Uterus (tissue), 4 donors: ENCODE measurements around the gene KRCC1. TPM values are rescaled to one million over a fixed set of nuclear protein-coding genes. Genes with fewer than 3 reads are reported as not detected.

Source experiments
- DNase-seq, 2 donors: peaks; one replicate each; pipeline ENCODE4 v3.0.0-alpha.2; 2019 to 2020
- H3K27ac ChIP-seq, 2 donors: fragments of 200-600 bp; sonication (generic); 1 replicate in 1 of 2; 2 replicates in 1 of 2; pipeline ENCODE4 v1.5.1; 2016 to 2018
- H3K27me3 ChIP-seq, 2 donors: fragments of 200-600 bp; sonication (generic); one replicate each; pipeline ENCODE4 v1.5.1; 2018 to 2019; ENCODE audit warnings: control low read depth in 1 of 2
- H3K36me3 ChIP-seq, 2 donors: fragments of 200-600 bp; sonication (generic); one replicate each; pipeline ENCODE4 v1.5.1; 2019; ENCODE audit warnings: control low read depth in 1 of 2
- H3K4me1 ChIP-seq, 2 donors: fragments of 200-600 bp; sonication (generic); one replicate each; pipeline ENCODE4 v1.5.1; 2018 to 2019; ENCODE audit warnings: control low read depth in 1 of 2
- H3K4me3 ChIP-seq, 2 donors: fragments of 200-600 bp; sonication (generic); 1 replicate in 1 of 2; 2 replicates in 1 of 2; pipeline ENCODE4 v1.5.1; 2018 to 2019; ENCODE audit warnings: mild to moderate bottlenecking in 1 of 2
- H3K9me3 ChIP-seq, 2 donors: fragments of 200-600 bp; sonication (generic); one replicate each; pipeline ENCODE4 v1.5.1; 2019; ENCODE audit warnings: control low read depth in 1 of 2
- CTCF ChIP-seq, 4 experiments: fragments of 200-600 bp in 2 of 4; fragments of 450-650 bp in 2 of 4; sonication (generic) in 2 of 4; IDR thresholded peaks; one replicate each; pipeline ENCODE4 v1.5.1; 2016 to 2019; ENCODE audit warnings: antibody characterized with exemption in 4 of 4, mild to moderate bottlenecking in 2 of 4, moderate library complexity in 1 of 4
- POLR2A ChIP-seq, 2 donors: fragments of 450-650 bp; IDR thresholded peaks; one replicate each; pipeline ENCODE4 v1.6.1; 2016; ENCODE audit warnings: antibody characterized with exemption in 2 of 2, mild to moderate bottlenecking in 1 of 2, moderate library complexity in 1 of 2
- intact Hi-C: fragments of 100-400 bp; cut with DNase I; formaldehyde crosslinking; loops from one replicate; pipeline ENCODE4 v1.15.1; 2023; ENCODE audit warnings: low total_unique reads
- total RNA-seq, 4 donors: library from RNA; depleted of rRNA in 3 of 4; stranded (reverse); fragments of >200 nt in 3 of 4; gene quantifications; one replicate each; pipeline versions ENCODE4 v1.1.0 to v1.2.4, GENCODE V29; 2014 to 2023
- donor health status: DM: yes; HTN: yes; CAD: no.

The KRCC1 gene
- total RNA-seq, 4 donors from 2014 or later: 19.7 to 62.1 (median 30.1) TPM

GRCh38 chr2:88090446-88091283, 35.1 kb upstream of the KRCC1 start:
- no peaks in the 10 kb centered on the region for H3K36me3 ChIP-seq
- H3K4me1 ChIP-seq: no peaks in the 10 kb centered on the region
- no peak overlapping the region for H3K4me3 ChIP-seq
- intact Hi-C loops: no loop called here
- no peaks in the 10 kb centered on the region for H3K9me3 ChIP-seq
- no peak overlapping the region for H3K27ac ChIP-seq
- DNase-seq: no peak
- no peaks in the 10 kb centered on the region for H3K27me3 ChIP-seq
- TF ChIP-seq POLR2A (IDR thresholded peaks at IDR 0.05) (no peak), CTCF (IDR thresholded peaks at IDR 0.05) (no peak)

GRCh38 chr2:88088999-88089398, 33.4 kb upstream of the KRCC1 start:
- H3K9me3 ChIP-seq: no peaks in the 10 kb centered on the region
- no peaks in the 10 kb centered on the region for H3K27me3 ChIP-seq
- no peak for TF ChIP-seq POLR2A (IDR thresholded peaks at IDR 0.05)
- no peak for TF ChIP-seq CTCF (IDR thresholded peaks at IDR 0.05)
- no peak for DNase-seq
- no peaks in the 10 kb centered on the region for H3K4me1 ChIP-seq
- no peaks in the 10 kb centered on the region for H3K36me3 ChIP-seq
- no peak overlapping the region for H3K4me3 ChIP-seq
- H3K27ac ChIP-seq: no peak overlapping the region
- intact Hi-C loops: no loop called here

- intact Hi-C loops: no loop called here
- no peaks in the 10 kb centered on the region for H3K36me3 ChIP-seq
- H3K4me1 ChIP-seq: no peaks in the 10 kb centered on the region
- H3K27me3 ChIP-seq: no peaks in the 10 kb centered on the region
- H3K27ac ChIP-seq: no peak overlapping the region
- TF ChIP-seq CTCF (IDR thresholded peaks at IDR 0.05) (no peak), POLR2A (IDR thresholded peaks at IDR 0.05) (no peak)
- H3K9me3 ChIP-seq: no peaks in the 10 kb centered on the region
- no peak overlapping the region for H3K4me3 ChIP-seq
- DNase-seq: no peak
These were observed 32.2 kb upstream of the KRCC1 start for GRCh38 chr2:88087763-88088162.

- Histone ChIP-seq H3K27me3 (no peaks in the 10 kb centered on the region), H3K36me3 (no peaks in the 10 kb centered on the region), H3K4me1 (no peaks in the 10 kb centered on the region), H3K4me3 (no peak overlapping the region), H3K9me3 (no peaks in the 10 kb centered on the region), H3K27ac (no peak overlapping the region)
- no peak for DNase-seq
- intact Hi-C loops: no loop called here
- TF ChIP-seq CTCF (IDR thresholded peaks at IDR 0.05): no peak
- no peak for TF ChIP-seq POLR2A (IDR thresholded peaks at IDR 0.05)
These were observed 31.5 kb upstream of the KRCC1 start for GRCh38 chr2:88087073-88087472.

GRCh38 chr2:88086401-88086800, 30.8 kb upstream of the KRCC1 start:
- Histone ChIP-seq H3K9me3 (no peaks in the 10 kb centered on the region), H3K27me3 (no peaks in the 10 kb centered on the region), H3K4me3 (no peak overlapping the region), H3K27ac (no peak overlapping the region), H3K4me1 (no peaks in the 10 kb centered on the region), H3K36me3 (no peaks in the 10 kb centered on the region)
- TF ChIP-seq CTCF (IDR thresholded peaks at IDR 0.05): no peak
- TF ChIP-seq POLR2A (IDR thresholded peaks at IDR 0.05): no peak
- DNase-seq: no peak
- intact Hi-C loops: no loop called here
